ENCODE measurements around the gene GNAI3.

The GNAI3 gene

GRCh38 chr1:109541102-109541501 is 7.3 kb upstream of the GNAI3 start (continued):
- TF ChIP-seq, protein P1, sequence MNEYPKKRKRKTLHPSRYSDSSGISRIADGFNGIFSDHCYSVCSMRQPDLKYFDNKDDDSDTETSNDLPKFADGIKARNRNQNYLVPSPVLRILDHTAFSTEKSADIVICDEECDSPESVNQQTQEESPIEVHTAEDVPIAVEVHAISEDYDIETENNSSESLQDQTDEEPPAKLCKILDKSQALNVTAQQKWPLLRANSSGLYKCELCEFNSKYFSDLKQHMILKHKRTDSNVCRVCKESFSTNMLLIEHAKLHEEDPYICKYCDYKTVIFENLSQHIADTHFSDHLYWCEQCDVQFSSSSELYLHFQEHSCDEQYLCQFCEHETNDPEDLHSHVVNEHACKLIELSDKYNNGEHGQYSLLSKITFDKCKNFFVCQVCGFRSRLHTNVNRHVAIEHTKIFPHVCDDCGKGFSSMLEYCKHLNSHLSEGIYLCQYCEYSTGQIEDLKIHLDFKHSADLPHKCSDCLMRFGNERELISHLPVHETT (tag by site-specific recombination; IDR thresholded peaks at IDR 0.05) = no peak
- no peak for TF ChIP-seq ZNF600 (tag by site-specific recombination; IDR thresholded peaks at IDR 0.05)

- Histone ChIP-seq H3K9me3 (ENCODE audit: control insufficient read depth, insufficient read depth, low read depth, low read length) (no peaks in the 10 kb centered on the region), H3K4me3 (ENCODE audit: low read depth, low read length) (no peak overlapping the region), H3K27ac (ENCODE audit: extremely low read depth, low read depth, low read length) (no peak overlapping the region), H3K4me1 (ENCODE audit: control insufficient read depth, insufficient read depth, low read length) (peaks cover 4% of the 10 kb centered on the region; the same call in 1 of the 2 replicates), H3K36me3 (ENCODE audit: control insufficient read depth in 2 of 2, insufficient read depth in 1 of 2, low read length in 2 of 2) (no peaks in the 10 kb centered on the region)
- ChIA-PET POLR2A (no interaction called here), CTCF (interaction anchor here (2.2 to 20.8 kb wide), 4 partner anchors 10 to 95 kb away, joined by 6 to 1152 read pairs (median 98); partner anchors contain the start of genes AMIGO1 and CYB561D1)
- TF ChIP-seq PRDM1 (tag by site-specific recombination; IDR thresholded peaks at IDR 0.05) (no peak), ZBTB1 (tag by site-specific recombination; IDR thresholded peaks at IDR 0.05) (no peak), GFI1B (tag by site-specific recombination; IDR thresholded peaks at IDR 0.05) (no peak), ZNF202 (tag by site-specific recombination; IDR thresholded peaks at IDR 0.05; ENCODE audit: borderline replicate concordance) (no peak), IKZF3 (tag by site-specific recombination; IDR thresholded peaks at IDR 0.05) (no peak), ZNF404 (tag by site-specific recombination; IDR thresholded peaks at IDR 0.05) (no peak), ZXDB (tag by site-specific recombination; IDR thresholded peaks at IDR 0.05) (no peak), GLIS1 (tag by site-specific recombination; IDR thresholded peaks at IDR 0.05) (no peak), ZNF138 (tag by site-specific recombination; IDR thresholded peaks at IDR 0.05; ENCODE audit: borderline replicate concordance) (no peak), ZNF660 (tag by site-specific recombination; IDR thresholded peaks at IDR 0.05) (no peak), MYNN (tag by site-specific recombination; IDR thresholded peaks at IDR 0.05; ENCODE audit: borderline replicate concordance) (no peak), RBAK (tag by site-specific recombination; IDR thresholded peaks at IDR 0.05) (no peak), EGR2 (tag by site-specific recombination; IDR thresholded peaks at IDR 0.05; ENCODE audit: low read depth) (no peak)
- TF ChIP-seq, protein P1 (tag by site-specific recombination; IDR thresholded peaks at IDR 0.05) = no peak
- TF ChIP-seq, protein P2, sequence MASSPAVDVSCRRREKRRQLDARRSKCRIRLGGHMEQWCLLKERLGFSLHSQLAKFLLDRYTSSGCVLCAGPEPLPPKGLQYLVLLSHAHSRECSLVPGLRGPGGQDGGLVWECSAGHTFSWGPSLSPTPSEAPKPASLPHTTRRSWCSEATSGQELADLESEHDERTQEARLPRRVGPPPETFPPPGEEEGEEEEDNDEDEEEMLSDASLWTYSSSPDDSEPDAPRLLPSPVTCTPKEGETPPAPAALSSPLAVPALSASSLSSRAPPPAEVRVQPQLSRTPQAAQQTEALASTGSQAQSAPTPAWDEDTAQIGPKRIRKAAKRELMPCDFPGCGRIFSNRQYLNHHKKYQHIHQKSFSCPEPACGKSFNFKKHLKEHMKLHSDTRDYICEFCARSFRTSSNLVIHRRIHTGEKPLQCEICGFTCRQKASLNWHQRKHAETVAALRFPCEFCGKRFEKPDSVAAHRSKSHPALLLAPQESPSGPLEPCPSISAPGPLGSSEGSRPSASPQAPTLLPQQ (tag by site-specific recombination; IDR thresholded peaks at IDR 0.05) = no peak
- TF ChIP-seq, protein P3, sequence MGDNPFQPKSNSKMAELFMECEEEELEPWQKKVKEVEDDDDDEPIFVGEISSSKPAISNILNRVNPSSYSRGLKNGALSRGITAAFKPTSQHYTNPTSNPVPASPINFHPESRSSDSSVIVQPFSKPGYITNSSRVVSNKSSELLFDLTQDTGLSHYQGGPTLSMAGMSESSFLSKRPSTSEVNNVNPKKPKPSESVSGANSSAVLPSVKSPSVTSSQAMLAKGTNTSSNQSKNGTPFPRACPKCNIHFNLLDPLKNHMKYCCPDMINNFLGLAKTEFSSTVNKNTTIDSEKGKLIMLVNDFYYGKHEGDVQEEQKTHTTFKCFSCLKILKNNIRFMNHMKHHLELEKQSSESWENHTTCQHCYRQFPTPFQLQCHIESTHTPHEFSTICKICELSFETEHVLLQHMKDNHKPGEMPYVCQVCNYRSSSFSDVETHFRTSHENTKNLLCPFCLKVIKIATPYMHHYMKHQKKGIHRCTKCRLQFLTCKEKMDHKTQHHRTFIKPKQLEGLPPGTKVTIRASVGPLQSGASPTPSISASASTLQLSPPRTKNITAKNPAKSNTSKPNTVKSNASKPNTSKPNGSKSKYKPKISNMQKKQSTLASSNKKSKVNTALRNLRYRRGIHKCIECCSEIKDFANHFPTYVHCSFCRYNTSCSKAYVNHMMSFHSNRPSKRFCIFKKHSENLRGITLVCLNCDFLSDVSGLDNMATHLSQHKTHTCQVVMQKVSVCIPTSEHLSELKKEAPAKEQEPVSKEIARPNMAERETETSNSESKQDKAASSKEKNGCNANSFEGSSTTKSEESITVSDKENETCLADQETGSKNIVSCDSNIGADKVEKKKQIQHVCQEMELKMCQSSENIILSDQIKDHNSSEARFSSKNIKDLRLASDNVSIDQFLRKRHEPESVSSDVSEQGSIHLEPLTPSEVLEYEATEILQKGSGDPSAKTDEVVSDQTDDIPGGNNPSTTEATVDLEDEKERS (tag by site-specific recombination; IDR thresholded peaks at IDR 0.05) = no peak
Measured at GRCh38 chr1:109542657-109543056, 5.8 kb upstream of the GNAI3 start.
